Fibroblast of mammary gland (primary cell): ENCODE results near the gene CCER1.
"Not testable (repeated sequence)": the region's sequence is repeated elsewhere in the genome, so short reads cannot be mapped to it uniquely, and the experiment has no call there.

Source experiments
- DNase-seq: peaks from one replicate; pipeline ENCODE4 v3.0.0-alpha.2; 2010; ENCODE audit warnings: low read depth
- H3K4me3 ChIP-seq: 2 replicates; pipeline ENCODE4 v1.5.1; 2011; ENCODE audit warnings: low read depth, mild to moderate bottlenecking, low read length, moderate library complexity; ENCODE audit not compliant: control insufficient read depth
- CTCF ChIP-seq: conservative IDR thresholded peaks from 2 replicates; pipeline ENCODE4 v1.5.1; 2011; ENCODE audit warnings: low read depth, low read length, inconsistent platforms; ENCODE audit not compliant: control insufficient read depth, insufficient read depth

CCER1 gene

GRCh38 chr12:90990611-90991010, 35.6 kb upstream of the CCER1 start:
- no peak for TF ChIP-seq CTCF
- no peak overlapping the region for H3K4me3 ChIP-seq
- no peak for DNase-seq

GRCh38 chr12:90989686-90990111, 34.7 kb upstream of the CCER1 start:
- DNase-seq, result no peak
- H3K4me3 ChIP-seq, result no peak overlapping the region
- TF ChIP-seq CTCF, result no peak

- TF ChIP-seq CTCF, result peak; percentile 18
- no peak for DNase-seq
- H3K4me3 ChIP-seq, result no peak overlapping the region
Measured at GRCh38 chr12:90987520-90987919, 32.5 kb upstream of the CCER1 start.

- TF ChIP-seq CTCF, result no peak
- no peak for DNase-seq
- H3K4me3 ChIP-seq, result no peak overlapping the region
Measured at GRCh38 chr12:90987101-90987500, 32.1 kb upstream of the CCER1 start.

GRCh38 chr12:90985331-90985730, 30.4 kb upstream of the CCER1 start:
- DNase-seq, H3K4me3 ChIP-seq: not testable (repeated sequence)

- no peak for TF ChIP-seq CTCF
- no peak overlapping the region for H3K4me3 ChIP-seq
- DNase-seq, result no peak
Measured at GRCh38 chr12:90984114-90984513, 29.1 kb upstream of the CCER1 start.

GRCh38 chr12:90982170-90982569, 27.2 kb upstream of the CCER1 start:
- no peak overlapping the region for H3K4me3 ChIP-seq
- no peak for TF ChIP-seq CTCF
- DNase-seq, result no peak
